T-helper 2 cell (primary cell): ENCODE results near the gene NKTR.

Experiments used
- DNase-seq, 5 experiments: peaks; one replicate each; pipeline versions ENCODE4 v3.0.0 to v3.0.0-alpha.2; 2012 to 2022

NKTR gene

DNA sequence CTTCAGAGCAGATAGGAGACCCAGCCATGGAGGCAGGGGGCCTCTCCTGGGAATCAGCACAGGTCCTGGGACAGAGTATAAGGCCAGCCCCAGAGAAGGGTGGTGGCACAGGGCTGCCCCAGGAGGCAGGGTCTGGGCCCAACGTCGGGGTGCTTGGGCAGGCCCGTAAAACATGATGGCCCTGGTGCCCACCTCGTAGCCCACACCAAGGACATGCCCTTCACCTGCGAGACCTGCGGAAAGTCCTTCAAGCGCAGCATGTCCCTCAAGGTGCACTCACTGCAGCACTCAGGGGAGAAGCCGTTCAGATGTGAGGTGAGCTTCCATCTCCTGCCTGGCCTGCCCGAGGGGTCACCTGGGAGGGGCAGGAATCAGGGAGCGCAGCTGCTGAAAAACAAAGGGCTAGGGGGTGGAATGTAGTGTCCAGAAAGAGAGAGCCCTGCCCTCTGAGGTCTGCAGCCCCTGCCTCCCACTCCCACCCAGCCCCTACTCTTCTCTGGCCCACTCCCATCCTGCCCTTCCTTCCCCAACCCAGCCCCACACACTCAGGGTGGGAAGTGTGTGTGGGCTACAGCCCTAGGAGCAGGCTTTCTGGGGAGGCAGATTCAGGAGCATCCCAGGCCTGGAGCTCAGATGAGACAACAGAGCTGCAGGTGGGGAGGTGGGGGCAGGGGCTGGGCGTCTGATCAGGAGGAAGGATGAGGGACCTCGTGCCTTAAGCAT, 62.5 kb downstream of the NKTR start:
- DNase-seq, result no peak

DNA sequence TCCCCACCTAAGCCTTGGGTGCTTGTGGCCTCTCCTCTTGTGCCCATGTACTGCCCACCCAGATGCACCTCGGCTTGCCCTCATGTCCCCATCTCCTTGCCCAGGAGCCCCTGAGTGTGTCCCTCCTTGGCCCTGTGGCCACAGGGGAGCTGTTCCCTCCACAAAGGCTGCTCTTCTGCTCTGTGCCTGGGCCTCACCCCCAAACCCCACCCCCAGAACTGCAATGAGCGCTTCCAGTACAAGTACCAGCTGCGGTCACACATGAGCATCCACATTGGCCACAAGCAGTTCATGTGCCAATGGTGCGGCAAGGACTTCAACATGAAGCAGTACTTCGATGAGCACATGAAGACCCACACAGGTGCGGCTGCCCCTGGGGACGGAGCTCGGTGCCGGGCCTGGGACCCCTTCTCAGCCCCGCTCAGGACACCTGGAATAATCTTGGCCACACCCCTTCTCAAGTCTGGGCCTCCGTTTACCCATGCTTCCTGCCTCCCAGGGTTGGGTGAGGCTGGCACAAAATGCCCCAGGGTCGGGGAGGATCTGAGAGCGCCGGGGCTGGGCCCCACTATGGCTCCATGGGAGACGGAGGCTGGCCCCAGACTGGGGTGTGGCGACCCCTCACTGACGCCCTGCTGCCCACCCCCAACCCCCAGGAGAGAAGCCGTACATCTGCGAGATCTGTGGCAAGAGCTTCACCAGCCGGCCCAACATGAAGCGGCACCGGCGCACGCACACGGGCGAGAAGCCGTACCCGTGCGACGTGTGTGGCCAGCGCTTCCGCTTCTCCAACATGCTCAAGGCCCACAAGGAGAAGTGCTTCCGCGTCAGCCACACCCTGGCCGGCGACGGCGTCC, 63.3 kb downstream of the NKTR start:
- DNase-seq, result no peak

DNA sequence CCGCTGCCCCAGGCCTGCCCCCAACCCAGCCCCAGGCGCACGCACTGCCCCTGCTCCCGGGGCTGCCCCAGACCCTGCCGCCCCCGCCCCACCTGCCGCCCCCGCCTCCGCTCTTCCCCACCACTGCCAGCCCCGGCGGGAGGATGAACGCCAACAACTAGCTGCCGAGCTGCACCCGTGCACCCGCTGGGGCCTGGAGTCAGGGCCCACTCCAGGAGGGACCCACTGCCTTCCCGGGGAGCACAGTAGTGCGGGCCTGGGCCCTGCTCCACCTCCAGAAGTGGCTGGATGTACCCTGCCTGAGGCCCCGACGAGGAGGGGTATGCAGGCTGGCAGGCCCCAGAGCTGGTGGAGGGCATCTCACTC, 63.9 kb downstream of the NKTR start:
- DNase-seq, result no peak

DNA sequence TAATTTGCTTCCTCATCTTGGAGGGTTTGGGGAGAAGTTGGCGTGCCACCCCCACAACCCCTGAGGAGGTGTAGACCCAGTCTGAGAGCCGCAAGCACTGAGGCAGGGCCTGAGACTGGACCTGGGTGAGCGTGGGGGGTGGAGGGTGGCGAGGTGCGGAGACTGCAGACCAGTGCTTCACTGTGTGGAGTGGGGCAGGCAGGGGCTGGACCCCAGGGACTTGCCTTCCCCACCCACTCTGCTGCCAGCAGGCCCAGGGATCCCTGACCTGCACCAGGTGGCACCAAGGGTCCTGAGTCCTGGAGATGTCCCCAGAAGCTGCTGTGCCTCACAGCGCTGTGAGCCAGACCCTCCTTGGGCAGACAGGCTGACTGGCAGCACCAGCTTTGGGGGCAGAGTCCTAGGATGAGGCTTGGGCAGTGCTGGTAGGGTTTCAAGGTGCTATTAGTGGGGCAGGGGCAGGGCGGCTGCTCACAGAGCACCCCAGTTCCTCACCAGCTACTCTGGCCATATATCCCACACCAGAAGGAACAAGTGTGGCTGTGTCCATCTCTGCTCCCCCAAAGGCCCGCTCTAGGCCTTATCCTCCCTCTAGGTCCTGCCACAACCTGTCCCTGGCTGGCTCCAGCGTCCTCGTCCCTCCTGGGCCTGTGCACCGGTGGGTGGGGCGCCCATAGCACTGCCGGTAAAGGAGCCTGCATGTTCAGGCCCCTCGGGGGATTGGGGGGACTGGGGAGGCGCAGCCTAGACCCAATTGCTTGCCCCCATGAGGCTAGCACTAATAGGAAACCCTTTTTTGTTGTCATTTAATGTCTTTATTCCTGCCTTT, 64.8 kb downstream of the NKTR start:
- no peak for DNase-seq

DNA sequence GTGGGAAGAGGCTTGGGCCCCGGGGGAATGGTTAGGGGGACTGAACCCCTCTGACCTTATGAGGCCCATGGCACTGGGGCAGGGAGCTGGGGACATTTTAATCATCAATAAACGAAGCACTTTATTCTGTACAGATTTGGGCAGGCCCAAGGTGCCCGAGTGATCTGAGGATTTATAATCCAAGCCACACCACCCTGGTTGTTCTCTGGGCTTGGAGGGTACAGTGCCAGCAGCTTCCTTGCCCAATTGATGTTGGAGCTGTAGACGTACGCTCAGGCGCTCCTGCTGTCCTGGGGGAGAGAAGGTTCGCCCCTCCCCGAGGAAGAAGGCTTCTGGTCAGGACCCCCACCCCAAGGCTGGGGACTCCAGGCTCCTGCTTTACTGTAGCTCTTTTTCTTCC, 65.5 kb downstream of the NKTR start:
- no peak for DNase-seq

DNA sequence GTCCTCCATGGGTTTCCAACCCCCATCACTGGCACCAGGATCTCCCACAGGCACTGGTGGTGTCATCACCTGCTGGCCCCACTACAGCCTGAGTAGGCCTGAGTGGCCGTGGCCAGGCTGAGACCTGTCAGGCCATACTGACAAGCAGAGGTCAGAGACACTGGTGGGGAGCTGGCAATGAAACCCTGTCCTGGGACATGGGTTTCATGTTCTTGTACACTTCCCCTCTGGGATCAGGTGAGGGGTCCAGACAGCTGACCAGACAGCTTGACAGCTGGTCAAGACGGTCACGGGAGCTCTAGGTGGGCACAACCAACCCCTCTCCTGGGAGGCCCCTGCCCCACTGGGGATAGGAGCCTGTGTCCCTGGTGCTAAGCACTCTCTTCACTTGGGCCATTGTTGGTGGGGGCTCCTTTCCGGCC, 66.1 kb downstream of the NKTR start:
- no peak for DNase-seq

DNA sequence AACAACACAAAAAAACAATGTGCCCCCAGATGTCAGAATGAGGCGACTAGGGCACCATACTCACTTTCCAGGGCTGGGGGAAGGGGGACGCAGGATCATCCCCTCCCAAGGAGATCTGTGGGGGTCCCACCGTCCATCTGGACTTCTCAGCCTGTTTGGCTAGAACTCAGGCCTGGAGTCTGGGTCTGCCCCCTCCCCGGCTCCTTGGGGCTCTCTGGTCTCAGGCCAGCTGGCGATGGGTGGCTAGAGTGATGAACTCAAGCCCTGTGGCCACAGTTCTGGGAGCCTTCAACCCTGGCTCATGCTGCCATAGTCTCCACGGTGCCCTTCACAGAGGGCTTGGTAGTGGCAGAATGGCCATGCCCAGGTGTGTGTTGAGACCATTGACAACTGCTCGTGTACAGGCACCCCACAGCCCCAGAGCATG, 66.6 kb downstream of the NKTR start:
- no peak for DNase-seq

DNA sequence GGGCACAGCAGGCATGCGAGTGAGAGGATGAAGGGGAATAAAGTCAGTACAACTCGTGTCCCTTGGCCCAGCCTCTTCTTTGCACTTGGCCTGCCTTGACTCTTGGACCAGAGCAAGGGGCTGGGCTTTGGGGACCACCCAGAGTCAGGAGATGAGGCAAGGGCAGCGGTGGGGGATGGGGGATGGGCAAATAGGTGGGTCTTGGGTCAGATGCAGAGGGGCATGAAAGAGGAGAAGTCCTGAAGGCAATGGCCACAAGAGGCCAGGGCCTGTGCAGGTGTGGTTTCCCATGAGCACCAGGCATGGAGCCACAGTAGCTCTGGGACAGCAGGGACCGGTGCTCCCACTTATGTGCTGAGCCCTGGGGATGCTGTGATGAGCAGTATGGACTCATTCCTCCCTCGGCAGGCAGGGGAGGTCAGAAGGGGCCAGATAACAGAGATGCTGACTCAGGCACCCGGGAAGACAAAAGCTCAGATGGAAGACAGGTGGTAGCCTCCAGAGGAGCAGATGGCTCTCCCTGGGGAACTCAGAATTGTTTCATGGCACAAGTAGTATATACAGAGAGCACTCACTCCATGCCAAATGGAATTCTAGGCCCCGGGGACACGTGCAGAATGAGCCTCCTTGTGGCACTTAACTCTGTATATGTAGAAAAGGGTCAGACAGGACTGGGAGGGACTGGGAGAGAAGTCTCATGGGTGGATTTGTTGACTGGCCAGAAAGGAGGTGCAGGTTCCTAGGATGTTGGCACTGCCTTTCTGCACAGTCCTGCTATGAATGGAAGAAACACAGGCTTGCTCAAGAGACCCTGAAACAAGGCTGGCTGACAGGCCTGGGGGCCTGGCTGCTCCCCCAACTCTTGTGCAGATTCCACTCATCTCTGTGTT, 67.3 kb downstream of the NKTR start:
- no peak for DNase-seq

DNA sequence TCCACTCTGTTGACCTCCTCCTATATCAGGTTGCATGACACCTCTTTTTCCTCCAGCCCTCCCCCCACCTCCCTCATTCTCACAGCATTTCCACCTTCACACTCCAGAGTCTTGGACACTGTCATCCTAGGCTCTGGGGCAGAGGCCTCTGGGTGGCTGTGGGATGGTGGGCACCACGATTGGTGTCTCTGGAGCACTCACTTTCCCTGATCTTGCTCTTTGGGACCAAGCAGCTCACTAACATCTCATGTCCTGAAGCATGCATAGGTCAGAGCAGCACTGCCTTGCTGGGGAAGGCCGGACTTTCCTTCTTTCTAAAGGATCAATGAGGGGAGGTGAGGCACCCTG, 67.9 kb downstream of the NKTR start:
- DNase-seq, result no peak

DNA sequence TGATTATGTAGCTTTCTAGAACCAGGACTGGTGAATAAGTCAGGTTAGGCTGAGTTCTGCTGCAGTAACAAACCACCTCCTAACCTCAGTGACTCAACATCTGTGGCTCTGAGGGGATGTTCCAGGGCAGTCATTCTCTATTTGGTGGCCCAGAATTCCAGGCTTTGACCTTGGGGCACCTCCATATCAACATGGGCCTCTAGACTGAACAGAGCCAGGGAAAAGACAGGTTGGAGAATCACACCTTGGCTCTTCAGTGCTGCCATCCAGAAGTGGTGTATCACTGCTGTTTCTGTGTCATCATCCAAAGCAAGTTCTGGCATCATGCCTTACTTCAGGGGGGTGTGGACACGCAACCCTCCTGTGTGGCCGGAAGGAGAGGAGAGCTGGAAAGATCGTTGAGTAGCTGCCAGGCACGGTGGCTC, 68.3 kb downstream of the NKTR start:
- no peak for DNase-seq

DNA sequence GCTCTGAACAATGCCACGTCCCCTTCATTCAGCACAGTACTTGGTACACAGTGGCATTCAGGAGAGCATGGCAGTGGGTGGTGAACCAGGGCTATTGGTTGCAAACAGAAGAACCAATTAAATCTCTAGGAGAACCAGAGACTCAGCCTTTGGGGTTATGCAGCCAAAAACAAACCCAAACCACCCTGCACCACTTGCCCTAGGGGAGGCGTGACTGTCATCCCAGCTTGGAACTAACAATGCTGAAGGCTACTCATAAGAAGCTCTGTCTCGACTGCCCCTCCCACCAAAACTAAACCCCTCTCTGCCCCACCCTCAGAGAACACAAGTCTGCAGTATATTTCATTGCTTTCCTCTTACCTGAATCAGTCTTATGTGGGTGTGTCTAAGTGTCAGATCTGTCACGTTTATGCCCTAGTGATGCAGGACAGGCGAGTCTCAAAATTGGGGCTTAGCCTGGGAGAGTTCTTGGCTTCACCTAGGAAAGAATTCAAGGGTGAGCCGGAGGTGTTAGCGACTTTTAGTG, 69.6 kb downstream of the NKTR start:
- no peak for DNase-seq

DNA sequence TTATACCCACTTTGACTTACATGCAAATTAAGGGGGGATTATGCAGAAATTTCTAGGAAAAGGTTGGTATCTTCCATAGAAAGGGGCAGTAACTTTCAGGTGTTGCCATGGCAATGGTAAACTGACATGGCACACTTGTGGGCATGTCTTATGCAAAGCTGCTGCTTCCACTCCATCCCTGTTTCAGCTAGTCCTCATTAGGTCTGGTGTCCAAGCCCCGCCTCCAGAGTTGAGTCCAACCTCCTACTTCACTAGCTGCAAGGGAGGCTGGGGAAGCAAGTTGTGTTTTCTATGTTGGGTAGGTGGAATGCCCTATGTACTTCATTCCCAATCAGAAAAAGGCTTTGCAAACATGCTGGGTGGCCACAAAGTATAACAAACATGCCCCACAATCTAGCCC, 70.2 kb downstream of the NKTR start:
- no peak for DNase-seq

DNA sequence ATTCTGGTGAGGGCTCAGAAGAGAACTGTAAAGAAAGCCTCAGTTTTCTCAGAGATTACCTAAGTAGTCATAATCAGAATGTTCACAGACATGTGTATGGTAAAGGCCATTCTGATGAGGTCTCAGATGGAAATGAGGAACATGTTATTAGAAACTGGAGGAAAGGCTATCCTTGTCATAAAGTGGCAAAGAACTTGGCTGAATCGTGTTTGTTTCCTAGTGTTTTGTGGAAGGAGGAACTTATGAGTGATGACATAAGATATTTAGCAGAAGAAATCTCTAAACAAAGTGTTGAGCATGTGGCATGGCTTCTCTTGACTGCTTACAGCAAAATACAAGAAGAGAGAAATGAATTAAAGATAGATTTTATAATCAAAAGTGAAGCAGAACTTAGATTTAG, 72.0 kb downstream of the NKTR start:
- DNase-seq, result no peak

DNA sequence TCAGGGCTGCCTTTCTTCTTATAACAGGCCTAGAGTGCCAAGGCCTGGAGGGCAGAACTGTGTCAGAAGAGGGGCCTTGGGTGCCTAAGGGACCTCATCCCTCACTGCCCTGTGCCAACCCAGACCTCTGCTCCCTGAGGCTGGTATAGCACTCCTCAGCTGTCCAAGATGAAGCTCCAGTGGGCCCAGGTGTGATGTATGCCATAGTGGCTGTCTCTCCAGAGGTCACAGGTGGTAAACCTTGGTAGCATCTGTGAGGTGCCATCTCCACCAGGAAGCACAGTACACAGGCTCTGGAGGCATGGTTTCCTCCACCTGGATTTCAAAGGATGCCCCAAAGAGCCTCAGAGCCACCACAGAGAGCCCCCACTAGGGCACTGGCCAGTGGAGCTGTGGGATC, 72.6 kb downstream of the NKTR start:
- DNase-seq, result no peak

DNA sequence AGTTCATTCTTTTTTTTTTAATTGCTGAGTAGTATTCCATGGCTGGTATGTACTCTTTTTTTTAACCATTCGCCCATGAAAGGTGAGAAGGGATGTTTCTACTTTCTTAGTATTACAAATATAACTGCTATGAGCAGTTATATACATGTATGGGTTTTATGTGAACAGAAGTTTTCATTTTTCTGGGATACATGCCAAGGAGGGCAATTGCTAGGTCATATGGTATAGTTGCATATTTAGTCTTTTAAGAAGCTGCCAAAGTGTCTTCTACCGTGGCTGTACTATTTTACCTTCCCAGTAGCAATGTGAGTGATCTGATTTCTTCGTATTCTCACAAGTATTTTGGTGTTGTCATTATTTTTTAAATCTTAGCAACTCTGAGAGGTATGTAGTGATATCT, 73.7 kb downstream of the NKTR start:
- no peak for DNase-seq

DNA sequence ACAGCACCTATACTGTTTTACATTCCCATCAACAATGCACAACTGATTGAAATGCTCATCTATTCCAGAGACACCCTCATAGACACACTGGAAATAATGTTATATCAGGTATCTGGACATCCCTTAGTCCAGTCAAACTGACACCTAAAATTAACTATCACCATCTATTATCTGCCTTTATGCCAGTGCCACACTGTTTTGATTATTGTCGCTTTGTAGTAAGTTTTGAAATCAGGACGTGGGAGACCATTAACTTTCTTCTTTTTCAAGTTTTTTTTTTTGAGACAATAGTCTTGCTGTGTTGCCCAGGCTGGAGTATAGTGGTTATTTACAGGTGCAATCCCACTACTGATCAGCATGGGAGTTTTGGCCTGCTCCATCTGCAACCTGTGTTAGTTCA, 75.4 kb downstream of the NKTR start:
- no peak for DNase-seq

DNA sequence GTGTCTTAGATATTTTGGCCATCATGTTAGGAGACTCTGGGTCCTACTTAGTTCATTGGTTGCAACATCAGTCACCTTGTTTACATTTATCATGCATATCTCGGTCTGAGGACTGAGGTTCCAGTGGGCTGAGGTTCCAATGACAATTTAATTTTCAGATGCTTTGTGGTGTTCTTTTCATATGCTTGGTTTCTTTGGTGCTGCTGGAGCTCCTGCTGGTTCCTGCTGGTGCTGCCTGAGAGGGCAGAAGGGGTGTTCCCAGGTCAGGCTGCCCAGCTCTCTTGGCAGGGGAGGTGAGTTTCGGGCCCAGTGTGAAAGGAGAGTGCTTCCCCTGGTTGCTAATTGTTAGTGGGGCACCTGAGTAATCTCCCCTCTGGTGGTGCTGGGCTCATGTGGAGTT, 78.0 kb downstream of the NKTR start:
- peak in 1 of 5 experiments; percentile 16 for DNase-seq

DNA sequence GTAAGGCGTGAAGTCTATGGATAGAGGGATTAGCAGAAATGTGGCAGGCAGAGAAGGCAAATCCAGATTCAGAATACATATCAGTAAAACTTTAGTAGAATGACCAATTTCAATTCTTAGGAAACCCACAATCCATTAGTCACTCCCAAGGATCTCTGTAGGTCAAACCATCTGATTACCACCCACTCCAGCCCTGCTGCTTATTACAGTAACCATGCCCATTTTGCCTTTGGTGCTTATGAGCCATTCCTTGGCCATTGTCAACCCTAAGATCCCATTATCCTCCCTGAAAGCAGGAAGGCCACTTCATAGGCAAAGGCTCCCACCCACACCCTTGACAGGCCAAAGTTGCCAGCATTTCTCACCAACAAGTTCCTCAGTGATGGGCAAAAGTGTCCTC, 79.8 kb downstream of the NKTR start:
- no peak for DNase-seq

DNA sequence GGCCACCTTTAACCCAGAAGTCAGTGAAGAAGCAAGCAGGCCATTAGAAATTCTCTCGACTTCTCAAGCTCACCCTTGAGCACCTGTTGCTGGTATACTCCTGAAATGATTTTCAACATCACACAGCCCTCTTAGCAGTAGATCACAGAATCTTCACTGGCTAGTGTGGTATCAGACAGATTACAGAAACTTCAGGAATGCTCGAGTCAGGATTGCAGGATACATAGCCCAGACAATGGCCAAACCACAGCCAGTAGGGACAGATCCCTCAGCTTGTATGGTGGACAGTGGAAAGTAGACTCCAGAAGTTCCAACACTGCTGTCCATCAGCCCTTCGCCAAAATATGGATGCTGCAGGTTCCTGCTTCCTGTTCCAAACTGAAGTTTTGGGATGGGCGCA, 80.3 kb downstream of the NKTR start:
- DNase-seq, result no peak

DNA sequence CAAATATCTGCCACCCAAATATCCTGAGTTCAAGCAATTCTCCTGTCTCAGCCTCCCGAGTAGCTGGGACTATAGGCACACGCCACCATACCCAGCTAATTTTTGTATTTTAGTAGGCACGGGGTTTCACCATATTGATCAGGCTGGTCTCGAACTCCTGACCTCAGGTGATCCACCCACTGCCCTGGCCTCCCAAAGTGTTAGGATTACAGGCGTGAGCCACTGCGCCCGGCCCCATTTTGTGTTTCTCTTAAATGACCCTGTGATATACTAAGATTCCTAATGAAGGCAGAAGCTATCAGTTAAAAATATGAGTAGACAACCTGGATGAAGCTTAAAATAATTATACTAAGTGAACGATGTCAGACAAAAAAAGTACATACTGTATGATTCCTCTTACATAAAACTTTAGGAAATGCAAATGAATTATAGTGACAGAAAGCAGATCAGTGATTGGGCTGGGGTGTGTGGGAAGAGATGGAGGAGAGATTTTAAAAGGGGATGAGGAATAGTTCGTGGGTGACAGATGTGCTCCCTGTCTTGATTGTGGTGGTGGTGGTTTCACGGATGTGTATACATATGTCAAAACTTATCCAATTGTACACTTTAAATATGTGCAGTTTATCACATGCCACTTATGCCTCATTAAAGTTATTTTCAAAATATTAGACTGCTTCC, 81.0 kb downstream of the NKTR start:
- DNase-seq, result no peak

DNA sequence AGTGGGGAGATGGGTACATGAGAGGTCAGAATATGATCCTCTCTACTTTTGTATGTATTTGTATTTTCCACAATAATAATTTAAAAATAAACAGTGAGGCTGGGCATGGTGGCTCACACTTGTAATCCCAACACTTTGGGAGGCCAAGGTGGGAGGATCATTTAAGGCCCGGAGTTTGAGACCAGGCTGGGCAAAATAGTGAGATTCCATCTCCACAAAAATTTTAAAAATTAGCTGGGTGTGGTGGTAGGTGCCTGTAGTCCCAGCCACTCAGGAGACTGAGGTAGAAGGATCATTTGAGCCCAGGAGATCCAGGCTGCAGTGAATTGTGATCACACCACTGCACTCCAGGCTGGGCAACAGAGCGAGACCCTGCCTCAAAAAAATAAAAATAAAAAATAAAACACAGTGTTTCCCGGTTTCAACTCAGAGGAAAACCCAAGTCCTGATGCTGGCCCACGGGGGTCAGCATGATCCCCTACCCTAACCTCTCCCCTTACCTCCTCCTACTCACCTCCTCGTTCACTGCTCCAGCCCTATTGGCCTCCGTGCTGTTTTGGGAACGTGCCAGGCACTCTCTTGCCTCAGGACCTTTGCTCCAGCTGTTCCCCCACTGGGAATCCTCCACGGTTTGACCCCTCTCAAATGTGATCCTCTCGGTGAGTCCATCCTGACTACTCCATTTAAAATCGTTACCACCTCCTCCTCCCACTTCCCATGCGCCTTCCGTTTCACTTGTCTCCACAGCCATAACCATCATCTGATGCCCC, 82.0 kb downstream of the NKTR start:
- DNase-seq, result no peak
